Activated CD4-positive, CD25-positive, alpha-beta regulatory T cell treated with anti-CD3 and anti-CD28 coated beads, Interleukin-2, amount 50 U/mL, for 24 hours (primary cell): ENCODE data around the gene DMKN.

Source experiments
- ATAC-seq, 2 donors: fragments of 150-1000 bp; cut with Tn5 transposase; one replicate each; pipeline ENCODE4 v1.10.0; 2021; ENCODE audit warnings: mild to moderate bottlenecking in 1 of 2, moderate library complexity in 1 of 2

The DMKN gene

DNA sequence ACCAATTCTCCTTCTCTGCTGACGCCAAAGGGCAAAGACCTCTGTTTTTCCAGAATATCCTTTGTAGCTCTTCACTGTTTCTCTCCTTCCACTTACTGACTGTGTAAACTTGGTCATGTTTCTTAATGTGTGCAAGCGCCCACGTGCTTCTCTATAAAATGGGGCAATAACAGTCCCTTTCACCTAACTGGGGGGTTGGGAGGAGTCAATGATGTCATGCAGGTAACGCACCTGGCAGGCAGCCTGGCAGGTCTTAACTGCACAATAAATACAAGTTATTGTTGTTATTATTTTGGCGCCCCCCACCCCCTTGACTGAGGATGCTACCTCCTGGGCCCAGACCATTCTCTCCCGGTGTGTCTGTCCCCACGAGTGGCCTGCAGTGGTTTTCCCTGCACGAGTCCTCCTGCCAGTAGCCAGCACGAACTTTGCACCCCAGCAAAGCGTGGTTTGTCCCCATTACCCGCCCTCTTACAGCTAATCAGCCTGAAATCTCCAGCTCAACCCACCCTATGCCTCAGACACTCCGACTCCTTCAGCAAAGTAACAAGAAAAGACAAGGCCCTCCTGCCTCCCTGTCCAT, 9.4 kb upstream of the DMKN start:
- ATAC-seq: no peak

DNA sequence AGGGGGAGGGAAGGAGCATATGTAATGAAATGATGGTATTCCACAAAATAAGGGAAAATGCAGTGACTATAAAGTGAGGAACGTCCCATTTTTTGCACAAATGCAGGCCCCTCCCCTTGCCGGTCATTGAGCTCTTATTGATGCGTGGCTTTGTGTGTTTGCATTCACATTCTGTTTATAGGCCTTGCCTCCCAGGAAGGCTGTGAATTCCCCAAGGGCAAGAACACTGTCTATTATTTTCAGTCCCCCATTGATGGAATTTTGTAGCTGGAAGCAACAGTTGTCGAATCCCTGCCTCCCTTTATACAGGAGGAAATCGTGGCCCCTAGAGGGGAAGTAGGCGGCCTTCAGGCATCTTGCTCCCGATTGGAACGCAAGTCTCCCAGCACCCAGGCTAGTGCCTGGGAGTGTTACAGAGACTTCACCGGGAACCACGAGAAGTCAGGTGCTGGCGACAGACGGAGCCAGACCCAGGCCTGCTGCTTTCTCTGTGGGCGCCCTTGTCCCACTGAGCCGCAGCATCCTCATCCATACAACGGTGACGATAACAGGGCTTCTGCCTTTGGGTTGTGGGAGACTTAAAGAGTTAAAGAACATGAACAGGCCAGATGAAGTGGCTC, 7.8 kb upstream of the DMKN start:
- ATAC-seq: no peak

DNA sequence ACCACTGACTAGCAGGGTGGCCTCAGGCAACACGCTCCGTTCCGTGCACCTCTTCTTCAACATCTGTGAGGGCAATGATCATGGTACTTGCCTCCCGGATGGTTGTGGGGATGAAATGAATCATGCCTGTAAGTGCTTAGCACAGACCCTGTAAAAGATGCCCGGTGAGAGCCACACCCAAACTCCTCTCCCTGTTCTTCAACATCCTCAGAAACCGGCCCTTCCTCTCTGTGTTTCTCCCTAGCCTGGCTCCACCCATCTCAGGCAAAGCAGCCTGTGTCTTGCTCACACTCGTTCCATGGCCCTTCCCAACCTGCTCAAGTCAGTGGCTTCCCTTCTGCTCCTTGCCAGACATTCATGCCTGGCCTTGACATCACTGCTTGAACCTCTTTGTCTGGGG, 5.8 kb upstream of the DMKN start:
- no peak for ATAC-seq

DNA sequence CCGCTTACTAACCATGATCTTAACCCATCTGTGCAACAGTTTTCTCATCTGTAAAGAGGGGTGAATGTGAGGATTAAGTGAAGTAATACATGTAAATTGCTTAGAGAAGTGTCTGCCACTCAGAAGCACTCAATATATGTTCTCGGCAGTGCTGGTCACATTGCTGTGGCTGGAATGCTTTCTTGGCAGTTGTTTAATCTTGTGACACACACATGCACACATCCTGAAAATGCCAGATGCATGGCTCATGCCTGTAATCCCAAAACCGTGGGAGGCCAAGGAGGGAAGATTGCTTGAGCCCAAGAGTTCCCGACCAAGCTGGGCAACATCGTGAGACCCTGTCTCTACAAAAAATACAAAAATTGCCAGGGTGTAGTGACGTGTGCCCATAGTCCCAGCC, 4.9 kb upstream of the DMKN start:
- no peak for ATAC-seq

DNA sequence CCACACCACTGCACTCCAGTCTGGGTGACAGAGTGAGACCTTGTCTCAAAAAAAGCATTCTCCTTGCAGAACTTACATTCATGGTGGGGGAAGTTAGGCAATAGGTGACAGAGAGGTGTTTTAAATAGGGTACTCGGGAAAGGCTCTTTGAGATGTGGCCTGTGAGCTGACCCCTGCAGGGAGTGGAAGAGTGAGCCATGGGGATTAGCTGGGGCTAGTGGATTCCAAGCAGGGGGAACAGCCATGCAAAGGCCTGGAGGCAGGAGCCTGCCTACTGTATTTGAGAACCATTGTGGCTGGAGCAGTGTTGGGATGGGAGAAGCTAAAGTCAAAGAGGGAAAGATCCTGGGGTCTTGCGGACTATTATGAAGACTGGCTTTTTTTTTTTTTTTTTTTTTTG, 3.9 kb upstream of the DMKN start:
- no peak for ATAC-seq

DNA sequence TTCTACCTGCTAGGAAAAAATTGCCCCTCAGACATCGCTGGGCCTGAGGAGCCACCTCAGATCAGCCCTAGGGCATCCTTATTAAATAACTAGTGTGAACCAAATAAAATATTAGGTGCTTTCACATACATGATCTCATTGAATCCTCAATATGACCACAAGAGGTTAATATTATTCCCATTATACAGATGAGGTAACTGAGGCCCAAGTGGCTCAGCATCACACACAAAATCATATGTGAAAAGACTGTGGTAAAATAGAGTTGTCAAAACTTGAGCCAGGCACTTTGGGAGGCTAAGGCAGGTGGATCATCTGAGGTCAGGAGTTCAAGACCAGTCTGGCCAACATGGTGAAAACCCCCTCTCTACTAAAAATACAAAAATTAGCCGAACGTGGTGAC, 2.9 kb upstream of the DMKN start:
- ATAC-seq: no peak

DNA sequence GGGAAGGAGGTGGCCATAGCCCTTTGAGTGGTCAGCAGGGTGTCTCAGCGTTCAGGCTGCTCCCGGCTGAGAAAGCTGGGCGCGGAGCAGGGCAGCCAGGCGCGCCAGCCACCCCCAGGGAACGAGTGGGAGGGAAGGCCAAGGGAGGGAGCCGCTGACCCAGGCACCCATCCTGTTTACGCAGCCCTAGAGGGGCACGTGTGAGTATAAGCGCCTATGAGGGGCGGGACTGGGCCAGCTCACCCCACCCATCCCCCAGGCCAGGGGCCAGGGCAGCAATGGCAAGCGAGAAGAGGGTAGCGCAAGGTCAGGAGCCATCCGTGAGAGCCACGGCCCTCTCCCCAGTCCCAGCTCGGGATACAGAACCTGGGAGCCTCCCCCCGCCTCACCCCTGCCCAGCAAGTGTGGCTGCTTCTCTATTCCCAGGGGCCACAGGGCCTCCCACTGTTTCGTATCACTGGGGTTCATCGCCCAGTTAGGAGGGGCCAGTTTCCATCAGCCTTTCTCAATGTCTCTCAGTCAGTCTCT, 897 bp upstream of the DMKN start:
- ATAC-seq: no peak

DNA sequence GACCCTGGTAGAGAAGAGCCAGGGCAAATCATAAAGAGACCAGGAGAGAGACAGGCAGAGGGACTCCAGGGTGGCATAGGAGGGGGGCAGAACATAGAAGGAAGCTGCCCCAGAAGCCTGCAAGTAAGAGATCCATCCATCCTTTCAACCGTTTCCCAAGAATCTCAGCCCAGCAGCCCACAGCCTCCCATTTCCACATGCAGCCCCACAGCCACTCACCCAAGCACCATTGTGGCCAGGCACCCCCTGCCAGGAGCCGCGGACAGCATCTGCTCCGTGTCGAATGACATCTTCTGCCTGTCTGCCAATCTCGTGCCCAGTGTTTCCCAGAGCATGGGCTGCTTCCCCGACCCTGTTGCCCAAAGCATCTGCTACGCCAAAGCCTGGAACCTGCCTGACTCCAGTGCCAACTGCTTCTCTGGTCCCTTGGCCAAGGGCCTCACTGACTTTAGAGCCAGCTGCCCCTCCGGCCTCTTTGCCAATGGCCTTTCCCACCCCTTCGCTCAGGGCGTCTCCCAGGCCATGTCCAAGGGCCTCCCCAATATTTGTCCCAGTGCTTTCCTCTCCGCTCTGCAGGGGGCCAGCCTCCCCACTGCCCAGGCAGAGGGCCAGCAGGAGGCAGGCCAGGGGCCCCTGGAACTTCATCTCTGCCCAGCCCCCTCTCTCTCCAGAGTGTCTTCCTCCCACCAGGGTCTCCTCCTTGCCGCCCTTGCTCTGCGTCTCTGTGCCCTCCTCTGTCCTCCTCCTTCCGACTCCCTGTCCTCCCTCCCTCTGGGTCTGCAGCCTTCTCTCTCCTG, 420 bp downstream of the DMKN start:
- ATAC-seq: no peak

DNA sequence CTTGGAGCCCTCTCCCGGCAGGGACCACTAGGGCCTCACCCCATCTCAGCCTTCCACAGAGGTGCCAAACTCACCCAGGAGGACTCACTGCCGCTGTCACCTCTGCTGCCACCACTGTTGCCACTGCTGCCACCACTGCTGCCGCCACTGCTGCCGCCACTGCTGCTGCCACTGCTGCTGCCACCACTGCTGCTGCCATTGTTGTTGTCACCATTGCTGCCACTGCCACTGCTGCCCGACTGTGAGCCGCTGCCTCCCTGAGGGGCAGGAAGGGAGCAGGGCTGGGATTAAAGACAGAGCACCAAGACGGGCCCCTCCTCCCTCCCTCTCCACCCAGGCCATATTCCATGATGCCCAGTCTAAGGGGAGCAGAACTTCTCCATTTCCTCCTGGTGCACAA, 2.1 kb downstream of the DMKN start:
- ATAC-seq: no peak

DNA sequence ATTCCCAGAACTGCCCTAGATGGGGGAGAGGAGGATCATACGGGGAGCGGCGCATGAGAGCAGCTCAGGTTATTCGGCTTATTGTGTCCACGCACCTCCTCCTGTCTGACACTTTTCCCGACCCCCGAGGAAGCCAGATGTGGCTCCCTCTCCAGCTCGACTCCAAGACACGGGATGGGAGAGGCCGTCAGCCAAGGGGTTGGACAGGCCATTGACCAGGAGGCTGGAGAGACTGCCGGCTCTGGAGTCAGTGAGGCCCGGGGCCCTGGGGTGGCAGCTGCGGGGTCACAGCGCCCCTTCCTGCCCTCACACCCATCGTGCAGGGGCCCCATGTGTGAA, 2.9 kb downstream of the DMKN start:
- no peak for ATAC-seq

DNA sequence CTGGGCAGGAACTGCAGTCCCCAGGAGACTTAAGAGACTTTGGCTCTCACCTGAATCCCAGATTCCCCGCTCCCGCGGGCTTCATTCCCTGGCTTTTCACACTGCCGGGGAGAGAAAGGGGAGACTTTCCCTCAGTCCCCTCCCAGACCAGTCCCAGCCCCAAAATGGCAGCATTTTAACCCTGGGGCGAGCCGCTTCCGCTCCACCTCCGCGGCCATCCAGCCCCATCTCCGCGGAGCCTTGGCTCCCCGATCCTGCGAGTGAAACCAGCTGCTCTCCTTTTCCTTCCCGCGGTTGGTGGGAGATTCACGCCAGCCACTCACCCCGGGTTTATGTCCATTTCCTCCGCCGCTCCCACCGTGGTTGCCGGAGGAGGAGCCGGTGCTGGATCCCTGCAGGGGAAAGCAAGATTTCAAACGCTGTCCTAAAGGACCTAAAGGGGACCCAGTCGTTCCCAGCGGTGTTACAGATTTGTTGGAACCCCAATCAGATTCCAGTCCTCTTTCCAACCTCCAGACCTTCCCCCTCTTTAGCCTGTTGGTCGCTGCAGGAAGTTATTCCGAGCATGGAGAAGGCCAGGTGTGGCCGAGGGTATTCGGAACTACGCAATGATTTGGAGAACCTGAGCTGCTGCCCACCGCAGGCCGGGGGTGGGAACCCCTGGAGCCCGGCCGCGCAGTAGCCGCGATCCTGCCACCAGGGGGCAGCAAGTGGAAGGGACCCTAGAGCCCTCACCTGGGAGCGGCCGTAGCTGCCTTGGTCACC, 3.4 kb downstream of the DMKN start:
- ATAC-seq: peak; percentile 77 to 79

DNA sequence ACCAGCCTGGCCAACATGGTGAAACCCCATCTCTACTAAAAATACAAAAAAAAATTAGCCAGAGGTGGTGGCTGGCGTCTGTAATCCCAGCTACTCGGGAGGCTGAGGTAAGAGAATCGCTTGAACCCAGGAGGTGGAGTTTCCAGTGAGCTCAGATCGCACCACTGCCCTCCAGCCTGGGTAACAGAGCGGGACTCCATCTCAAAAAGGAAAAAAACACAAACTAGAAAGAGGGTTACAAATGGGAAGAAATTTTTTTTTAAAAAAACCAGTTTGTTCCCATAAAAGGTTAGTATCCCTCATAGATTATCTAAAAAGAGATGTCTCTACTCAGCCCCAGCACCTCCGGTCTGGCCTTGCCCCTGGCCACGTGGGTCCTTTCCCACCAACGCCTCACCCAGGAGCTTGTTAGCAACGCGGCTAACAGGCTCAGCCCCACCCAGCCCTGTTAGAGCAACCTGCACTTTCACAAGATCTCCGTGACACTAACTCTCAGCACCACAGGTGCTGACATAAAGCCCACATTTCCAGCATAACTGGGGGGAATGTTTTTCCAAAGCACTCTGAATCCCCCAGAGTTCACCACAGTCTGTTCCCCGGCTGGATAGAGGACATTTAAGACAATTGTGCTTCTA, 4.3 kb downstream of the DMKN start:
- ATAC-seq: peak in 1 of 2 donors; percentile 51

DNA sequence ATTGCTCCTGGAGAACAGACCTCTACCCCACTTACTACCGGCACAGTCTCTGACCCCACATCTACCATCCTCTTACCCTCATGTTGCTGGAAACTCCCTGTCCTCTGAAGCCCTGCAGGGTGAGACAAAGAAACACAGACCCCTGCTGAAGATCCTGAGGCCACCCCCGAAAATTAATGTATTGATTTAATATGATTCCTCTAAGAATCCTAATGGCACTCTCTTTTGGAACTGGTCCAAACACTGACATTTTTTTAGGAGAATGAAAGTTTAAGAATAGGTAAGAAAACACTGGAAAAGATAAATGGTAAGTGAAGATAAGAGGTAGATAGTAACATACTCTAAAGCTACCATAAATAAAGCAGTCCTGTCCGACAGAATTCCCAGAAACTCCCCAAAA, 5.3 kb downstream of the DMKN start:
- ATAC-seq: no peak

DNA sequence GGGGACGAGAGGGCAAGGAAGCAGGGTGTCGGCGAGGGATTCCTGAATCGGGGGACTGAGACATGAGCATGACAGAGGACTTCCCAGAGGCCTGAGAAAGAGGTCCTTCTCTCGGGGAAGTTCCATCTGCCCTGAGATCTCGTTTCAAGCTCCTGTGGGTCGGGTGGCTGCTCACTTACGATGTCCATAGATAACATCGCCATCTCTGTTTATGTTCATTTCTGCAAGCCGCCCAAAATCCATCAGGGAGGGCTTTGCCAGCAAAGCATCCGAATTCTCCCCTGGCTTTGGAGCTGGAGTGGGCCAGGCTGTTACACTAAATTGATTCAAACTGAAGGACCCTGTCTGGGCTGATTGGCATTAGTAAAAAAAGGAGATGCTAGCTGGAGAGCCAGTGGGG, 5.9 kb downstream of the DMKN start:
- no peak for ATAC-seq

DNA sequence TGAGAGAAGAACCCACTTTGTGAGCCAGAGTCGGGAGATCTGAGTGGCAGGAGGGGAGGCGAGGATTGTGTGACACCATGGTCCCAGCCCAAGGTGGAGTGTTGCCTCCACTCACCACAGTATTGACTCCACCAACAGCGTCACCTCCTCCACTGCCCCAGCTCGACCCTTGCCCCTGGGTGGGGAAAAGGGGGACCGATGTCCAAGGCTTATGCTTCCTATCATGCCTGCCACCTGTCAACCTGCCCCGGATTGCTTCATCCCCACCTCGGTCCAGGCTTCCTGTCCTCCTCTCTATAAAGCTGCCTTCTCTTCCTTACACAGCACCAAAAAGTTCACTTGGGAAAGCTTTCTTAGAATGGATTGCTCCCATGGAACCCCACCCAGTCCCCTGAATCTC, 7.4 kb downstream of the DMKN start:
- no peak for ATAC-seq

DNA sequence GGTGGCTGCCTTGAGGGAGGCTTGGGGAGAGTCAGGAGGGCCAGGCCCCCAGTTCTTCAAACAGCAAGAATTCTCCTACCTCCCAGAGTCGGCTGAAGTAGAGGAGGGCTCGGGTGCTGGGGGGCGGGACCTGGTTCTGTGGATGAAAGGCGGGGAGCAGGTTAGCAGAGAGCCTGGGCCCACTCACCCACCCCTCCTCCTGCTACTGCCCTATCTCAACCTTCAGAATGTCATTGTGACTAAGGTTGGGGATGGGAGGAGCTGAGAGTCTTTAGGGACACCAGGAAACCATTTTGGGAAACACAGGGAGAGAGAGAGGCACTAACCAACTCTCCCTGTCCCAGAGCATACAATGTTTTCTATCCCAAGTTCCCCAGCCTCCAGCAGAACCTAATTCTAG, 10.7 kb downstream of the DMKN start:
- no peak for ATAC-seq

DNA sequence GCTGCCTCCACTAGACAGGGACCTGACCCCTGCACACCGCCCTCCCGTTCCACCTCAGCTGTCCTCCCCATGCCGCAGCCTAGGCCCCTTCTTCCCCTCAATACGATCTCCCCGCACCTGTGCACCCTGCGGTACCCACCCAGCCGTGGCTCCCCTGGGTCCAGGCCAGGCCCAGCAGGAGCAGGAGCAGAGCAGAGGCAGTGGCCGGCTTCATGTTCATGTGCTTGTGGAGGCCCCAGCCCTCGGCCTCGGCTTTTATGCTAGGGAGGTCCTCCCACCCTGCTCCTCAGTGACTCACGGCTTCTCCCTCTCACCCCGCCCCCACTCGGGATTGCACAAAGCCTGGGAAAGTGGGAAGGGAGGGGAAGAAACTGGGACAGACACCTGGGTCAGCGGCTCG, 11.8 kb downstream of the DMKN start:
- no peak for ATAC-seq

DNA sequence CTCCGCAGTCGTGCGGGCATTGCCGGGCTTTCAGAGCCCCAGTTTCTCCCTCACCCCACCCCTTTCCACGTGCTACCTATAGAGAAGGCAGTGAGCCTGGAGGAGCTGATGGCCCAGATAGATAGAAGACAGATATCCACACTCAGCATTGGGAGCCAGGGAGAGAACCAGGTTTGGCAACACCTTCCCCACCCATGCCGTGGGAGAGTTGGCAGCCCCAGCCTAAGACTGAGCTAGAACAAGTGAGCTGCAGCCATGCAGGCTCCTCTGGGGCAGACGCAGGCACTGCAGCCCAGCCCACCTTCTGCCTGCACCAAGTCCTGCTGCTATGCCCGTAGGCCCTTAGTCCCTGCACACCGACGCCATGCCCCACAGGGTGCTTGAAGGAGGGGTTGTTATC, 12.8 kb downstream of the DMKN start:
- no peak for ATAC-seq

DNA sequence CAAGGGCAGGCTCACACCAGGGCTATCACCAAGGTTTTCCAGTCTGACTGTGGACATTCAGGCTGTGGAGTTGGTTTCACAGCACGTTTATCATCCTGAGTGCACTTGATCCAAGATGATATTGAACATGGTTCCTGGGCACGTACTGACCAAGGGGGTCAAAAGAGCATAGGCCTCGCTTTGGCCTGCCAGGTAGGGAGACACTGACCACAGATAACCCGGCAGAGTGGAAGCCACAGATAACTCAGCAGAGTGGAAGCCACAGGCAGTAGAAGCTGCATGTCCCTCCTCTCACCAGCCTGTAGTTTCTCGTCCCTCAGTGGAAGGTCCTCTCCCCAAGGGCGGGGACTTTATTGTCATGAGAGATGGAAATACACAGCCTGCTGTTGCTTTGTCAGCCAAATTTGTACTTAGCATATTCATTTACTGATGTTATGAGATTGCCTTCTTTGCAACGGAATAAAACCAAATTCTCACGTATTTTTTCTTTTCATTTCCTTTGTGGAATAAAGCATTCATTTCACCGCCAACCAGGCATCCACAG, 14.4 kb downstream of the DMKN start:
- no peak for ATAC-seq

DNA sequence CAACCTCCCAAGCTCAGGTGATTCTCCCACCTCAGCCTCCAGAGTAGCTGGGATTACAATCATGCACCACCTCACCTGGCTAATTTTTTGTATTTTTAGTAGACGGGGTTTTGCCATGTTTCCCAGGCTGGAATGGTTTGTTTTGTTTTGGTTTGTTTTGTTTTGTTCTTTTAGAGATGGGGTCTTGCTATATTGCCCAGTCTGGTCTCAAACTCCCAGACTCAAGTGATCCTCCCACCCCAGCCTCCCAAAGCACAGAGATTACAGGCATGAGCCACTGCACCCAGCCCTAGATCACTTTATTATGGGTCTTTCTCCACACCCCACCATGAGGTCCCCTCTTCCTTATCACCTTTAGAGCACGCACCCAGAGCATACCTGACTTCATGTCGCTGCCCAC, 15.2 kb downstream of the DMKN start:
- ATAC-seq: no peak

DNA sequence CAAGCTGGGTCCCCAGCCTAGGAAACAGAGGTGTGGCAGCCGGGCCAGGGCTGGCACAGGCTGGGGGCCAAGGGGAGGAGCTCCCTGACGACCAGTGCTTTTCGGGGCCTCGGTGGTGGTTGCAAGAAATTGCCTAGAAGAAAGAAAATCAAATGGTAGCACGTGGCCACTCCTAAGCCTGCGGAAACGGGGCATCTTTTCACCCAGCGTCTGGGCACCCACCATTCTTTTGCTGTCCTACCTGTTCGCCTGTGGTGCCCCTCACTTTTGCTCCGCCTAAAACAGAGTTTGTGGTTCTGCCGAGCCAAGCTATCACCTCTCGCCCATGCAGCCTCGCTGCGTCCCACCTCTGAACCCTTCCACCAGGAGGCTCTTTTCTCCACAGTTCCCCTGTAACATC, 16.0 kb downstream of the DMKN start:
- ATAC-seq: no peak
